ENCODE measurements around the gene SYNGR3. TPM values are rescaled to one million over a fixed set of nuclear protein-coding genes. Genes with fewer than 3 reads are reported as not detected.
A peak's percentile ranks its signal among the peaks of the same experiment; 100 is the strongest.

Gene SYNGR3
- total RNA-seq, 4 donors from 2014 or later = 2.7 to 4.8 (median 2.9) TPM; not detected in 1

DNA sequence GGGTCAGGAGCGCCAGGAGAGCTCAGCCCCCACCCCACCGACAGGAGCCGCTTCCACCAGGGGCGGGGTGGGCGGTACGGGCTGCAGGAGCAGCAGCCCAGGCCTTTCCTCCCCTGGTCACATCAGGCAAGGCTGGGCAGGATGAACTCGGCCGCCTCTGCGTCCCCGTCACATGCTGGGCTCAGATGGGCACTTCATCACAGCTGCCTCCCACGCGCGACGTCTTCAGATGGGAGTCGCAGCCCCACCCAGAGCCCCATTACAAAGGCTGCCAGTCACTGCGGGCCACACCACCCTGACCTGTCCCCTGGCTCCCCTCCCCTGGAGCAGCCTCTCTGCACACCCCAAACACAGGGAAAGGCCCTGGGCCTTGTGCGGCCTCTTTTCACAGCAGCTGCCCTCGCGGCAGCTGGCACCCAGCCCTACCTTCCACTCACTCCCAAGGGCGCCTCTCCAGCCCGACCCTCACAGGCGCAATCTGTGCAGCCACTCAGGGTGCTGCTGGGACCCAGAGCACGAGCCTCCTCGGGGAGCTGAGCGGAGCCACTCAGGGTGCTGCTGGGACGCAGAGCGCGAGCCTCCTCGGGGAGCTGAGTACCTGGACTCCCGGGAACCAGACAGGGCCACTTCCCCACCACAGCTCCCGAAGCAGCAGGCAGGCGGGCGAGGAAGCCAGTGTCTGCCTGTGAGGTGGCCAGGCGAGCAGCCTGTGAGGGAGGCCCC lies 15.2 kb downstream of the SYNGR3 start:
- Histone ChIP-seq H3K4me1 (peaks cover 29 to 50% (median 41%) of the 10 kb centered on the region in 4 donors), H3K27ac (peak overlapping the region in 2 of 4 donors; percentile 53 to 79), H3K4me3 (no peak overlapping the region), H3K36me3 (peaks cover 0 to 25% (median 15%) of the 10 kb centered on the region in 4 donors), H3K9me3 (no peaks in the 10 kb centered on the region), H3K27me3 (no peaks in the 10 kb centered on the region)
- intact Hi-C loops (cut with DNase I; ENCODE audit: low total_unique reads) = loop anchor here (10.0 kb wide), 1 partner anchor 230 kb away; the partner anchor contains the start of gene DNASE1L2
- WGBS, 2 donors (ENCODE audit: low coverage in 1 of 2) = 83% methylated on average over 32 of the region's 34 CpGs; no CpG with 5 or more reads in 1 of the 2 donors
- TF ChIP-seq, protein P1, sequence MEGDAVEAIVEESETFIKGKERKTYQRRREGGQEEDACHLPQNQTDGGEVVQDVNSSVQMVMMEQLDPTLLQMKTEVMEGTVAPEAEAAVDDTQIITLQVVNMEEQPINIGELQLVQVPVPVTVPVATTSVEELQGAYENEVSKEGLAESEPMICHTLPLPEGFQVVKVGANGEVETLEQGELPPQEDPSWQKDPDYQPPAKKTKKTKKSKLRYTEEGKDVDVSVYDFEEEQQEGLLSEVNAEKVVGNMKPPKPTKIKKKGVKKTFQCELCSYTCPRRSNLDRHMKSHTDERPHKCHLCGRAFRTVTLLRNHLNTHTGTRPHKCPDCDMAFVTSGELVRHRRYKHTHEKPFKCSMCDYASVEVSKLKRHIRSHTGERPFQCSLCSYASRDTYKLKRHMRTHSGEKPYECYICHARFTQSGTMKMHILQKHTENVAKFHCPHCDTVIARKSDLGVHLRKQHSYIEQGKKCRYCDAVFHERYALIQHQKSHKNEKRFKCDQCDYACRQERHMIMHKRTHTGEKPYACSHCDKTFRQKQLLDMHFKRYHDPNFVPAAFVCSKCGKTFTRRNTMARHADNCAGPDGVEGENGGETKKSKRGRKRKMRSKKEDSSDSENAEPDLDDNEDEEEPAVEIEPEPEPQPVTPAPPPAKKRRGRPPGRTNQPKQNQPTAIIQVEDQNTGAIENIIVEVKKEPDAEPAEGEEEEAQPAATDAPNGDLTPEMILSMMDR (IDR thresholded peaks at IDR 0.05) = no peak
- TF ChIP-seq POLR2A (IDR thresholded peaks at IDR 0.05) (no peak), POLR2AphosphoS5 (IDR thresholded peaks at IDR 0.05) (no peak), EP300 (IDR thresholded peaks at IDR 0.05; ENCODE audit: low read depth) (no peak)
- no peak for DNase-seq
- in situ Hi-C loops (cut with MboI; ENCODE audit: low pct_ligation_motif_present in 1 of 4, low pct_unique_long_range_greater_than_20kb in 1 of 4, low sequenced_read_pairs in 3 of 4) = loop anchor here in 1 of 4 donors (25.0 kb wide), 1 partner anchor 132 kb away; the partner anchor contains the start of genes PKD1 and RAB26

DNA sequence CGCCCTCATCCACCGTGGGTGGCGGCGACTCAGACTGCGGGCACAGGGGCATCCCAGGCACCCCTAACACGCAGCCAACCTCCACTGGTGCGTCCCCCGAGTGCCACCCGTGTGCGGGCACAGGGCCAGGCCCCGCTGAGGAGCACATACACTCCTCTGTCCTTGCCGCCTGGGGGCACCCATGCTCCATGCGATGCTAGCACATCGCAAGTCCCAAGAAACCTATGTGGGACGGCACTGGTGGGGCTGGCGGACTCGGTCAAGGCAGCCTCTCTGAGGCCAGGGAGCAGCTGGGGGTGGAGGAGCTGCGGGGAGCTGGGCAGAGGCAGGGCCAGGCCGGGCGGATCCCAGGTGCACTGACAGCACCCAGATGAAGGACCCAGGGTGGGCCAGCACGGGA lies 15.9 kb downstream of the SYNGR3 start:
- WGBS, 2 donors (ENCODE audit: low coverage in 1 of 2) = 75% methylated on average over 21 of the region's 21 CpGs; no CpG with 5 or more reads in 1 of the 2 donors
- Histone ChIP-seq H3K4me1 (peaks cover 34 to 56% (median 47%) of the 10 kb centered on the region in 4 donors), H3K27ac (no peak overlapping the region), H3K27me3 (no peaks in the 10 kb centered on the region), H3K4me3 (no peak overlapping the region), H3K9me3 (no peaks in the 10 kb centered on the region), H3K36me3 (peaks cover 0 to 21% (median 13%) of the 10 kb centered on the region in 4 donors)
- no peak for DNase-seq
- in situ Hi-C loops (cut with MboI; ENCODE audit: low pct_ligation_motif_present in 1 of 4, low pct_unique_long_range_greater_than_20kb in 1 of 4, low sequenced_read_pairs in 3 of 4) (loop anchor here in 1 of 4 donors (25.0 kb wide), 1 partner anchor 132 kb away; the partner anchor contains the start of genes PKD1 and RAB26), intact Hi-C loops (cut with DNase I; ENCODE audit: low total_unique reads) (loop anchor here (10.0 kb wide), 1 partner anchor 229 kb away; the partner anchor contains the start of gene DNASE1L2)
- TF ChIP-seq POLR2A (IDR thresholded peaks at IDR 0.05) (no peak), EP300 (IDR thresholded peaks at IDR 0.05; ENCODE audit: low read depth) (no peak), POLR2AphosphoS5 (IDR thresholded peaks at IDR 0.05) (no peak)
- TF ChIP-seq, protein P1 (IDR thresholded peaks at IDR 0.05) = no peak

DNA sequence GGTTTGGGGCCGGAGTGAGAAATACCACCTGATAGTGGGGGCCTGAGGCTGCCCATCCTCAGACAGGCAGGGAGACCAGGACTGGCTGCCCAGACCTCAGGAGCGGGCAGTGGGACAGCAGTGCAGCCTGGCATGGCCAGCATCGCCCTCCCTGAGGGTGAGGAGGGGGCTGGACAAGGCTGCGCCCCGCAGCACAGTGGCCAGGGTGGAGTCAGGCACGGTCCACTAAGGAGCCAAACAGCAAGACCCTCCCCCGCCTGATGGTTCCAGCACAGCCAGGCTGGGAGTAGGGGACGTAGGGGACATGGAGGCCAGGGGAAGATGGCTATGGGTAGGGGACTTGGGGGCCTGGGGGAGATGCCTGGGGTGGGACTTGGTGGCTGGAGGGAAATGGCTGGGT lies 16.5 kb downstream of the SYNGR3 start:
- H3K9me3 ChIP-seq = no peaks in the 10 kb centered on the region
- in situ Hi-C loops (cut with MboI; ENCODE audit: low pct_ligation_motif_present in 1 of 4, low pct_unique_long_range_greater_than_20kb in 1 of 4, low sequenced_read_pairs in 3 of 4) = loop anchor here in 1 of 4 donors (25.0 kb wide), 1 partner anchor 131 kb away; the partner anchor contains the start of genes PKD1 and RAB26
- peaks cover 36 to 57% (median 49%) of the 10 kb centered on the region in 4 donors for H3K4me1 ChIP-seq
- H3K36me3 ChIP-seq = peaks cover 0 to 14% (median 10%) of the 10 kb centered on the region in 4 donors
- no peaks in the 10 kb centered on the region for H3K27me3 ChIP-seq
- WGBS, 2 donors (ENCODE audit: low coverage in 1 of 2) = 94% methylated on average over 8 of the region's 8 CpGs; no CpG with 5 or more reads in 1 of the 2 donors
- DNase-seq = no peak
- intact Hi-C loops (cut with DNase I; ENCODE audit: low total_unique reads) = loop anchor here (10.0 kb wide), 1 partner anchor 228 kb away; the partner anchor contains the start of gene DNASE1L2
- no peak for TF ChIP-seq EP300 (IDR thresholded peaks at IDR 0.05; ENCODE audit: low read depth)
- TF ChIP-seq, protein P1 (IDR thresholded peaks at IDR 0.05) = no peak
- no peak for TF ChIP-seq POLR2AphosphoS5 (IDR thresholded peaks at IDR 0.05)
- no peak for TF ChIP-seq POLR2A (IDR thresholded peaks at IDR 0.05)
- H3K4me3 ChIP-seq = no peak overlapping the region
- H3K27ac ChIP-seq = no peak overlapping the region
